ENCODE measurements around the gene RAB5B. TPM values are rescaled to one million over a fixed set of nuclear protein-coding genes. Genes with fewer than 3 reads are reported as not detected.
"Not testable (repeated sequence)": the region's sequence is repeated elsewhere in the genome, so short reads cannot be mapped to it uniquely, and the experiment has no call there.

Gene RAB5B
- total and polyA plus RNA-seq, 2 donors: 39.7 to 63.1 TPM

GRCh38 chr12:55999999-56000540 lies 26.2 kb downstream of the RAB5B start:
- not testable (repeated sequence) for H3K36me3 ChIP-seq (ENCODE audit: control insufficient read depth in 2 of 2, insufficient read depth in 2 of 2, low read length in 1 of 2); H3K27ac ChIP-seq (ENCODE audit: low read depth in 1 of 2, low read length in 1 of 2); DNase-seq (ENCODE audit: low read depth in 6 of 9, low spot score in 9 of 9); H3K4me3 ChIP-seq (ENCODE audit: low read length in 2 of 2); H3K9me3 ChIP-seq (ENCODE audit: control insufficient read depth in 2 of 2, insufficient read depth in 1 of 2, low read length in 1 of 2)
- WGBS: 98% methylated on average over 33 of the region's 33 CpGs
- H3K4me1 ChIP-seq (ENCODE audit: control insufficient read depth in 2 of 2, insufficient read depth in 2 of 2, low read length in 2 of 2): peaks cover 2 to 11% of the 10 kb centered on the region in 2 donors
- H3K27me3 ChIP-seq (ENCODE audit: control insufficient read depth in 2 of 2, insufficient read depth in 1 of 2, low read length in 1 of 2): peaks cover 2 to 14% of the 10 kb centered on the region in 2 donors

- H3K9me3 ChIP-seq (ENCODE audit: control insufficient read depth in 2 of 2, insufficient read depth in 1 of 2, low read length in 1 of 2): no peaks in the 10 kb centered on the region
- DNase-seq (ENCODE audit: low read depth in 6 of 9, low spot score in 9 of 9): no peak
- H3K27me3 ChIP-seq (ENCODE audit: control insufficient read depth in 2 of 2, insufficient read depth in 1 of 2, low read length in 1 of 2): peaks cover 2 to 12% of the 10 kb centered on the region in 2 donors
- H3K4me1 ChIP-seq (ENCODE audit: control insufficient read depth in 2 of 2, insufficient read depth in 2 of 2, low read length in 2 of 2): peaks cover 2 to 9% of the 10 kb centered on the region in 2 donors
- no peak overlapping the region for H3K27ac ChIP-seq (ENCODE audit: low read depth in 1 of 2, low read length in 1 of 2)
- no peak overlapping the region for H3K4me3 ChIP-seq (ENCODE audit: low read length in 2 of 2)
- peaks cover 0 to 4% of the 10 kb centered on the region in 2 donors for H3K36me3 ChIP-seq (ENCODE audit: control insufficient read depth in 2 of 2, insufficient read depth in 2 of 2, low read length in 1 of 2)
- WGBS: 90% methylated on average over 7 of the region's 7 CpGs
Observed at GRCh38 chr12:56001487-56002100, 27.7 kb downstream of the RAB5B start.

GRCh38 chr12:56003376-56003775 lies 29.5 kb downstream of the RAB5B start:
- not testable (repeated sequence) for H3K36me3 ChIP-seq (ENCODE audit: control insufficient read depth in 2 of 2, insufficient read depth in 2 of 2, low read length in 1 of 2); DNase-seq (ENCODE audit: low read depth in 6 of 9, low spot score in 9 of 9); H3K9me3 ChIP-seq (ENCODE audit: control insufficient read depth in 2 of 2, insufficient read depth in 1 of 2, low read length in 1 of 2); H3K4me3 ChIP-seq (ENCODE audit: low read length in 2 of 2); H3K27me3 ChIP-seq (ENCODE audit: control insufficient read depth in 2 of 2, insufficient read depth in 1 of 2, low read length in 1 of 2); H3K27ac ChIP-seq (ENCODE audit: low read depth in 1 of 2, low read length in 1 of 2)
- H3K4me1 ChIP-seq (ENCODE audit: control insufficient read depth in 2 of 2, insufficient read depth in 2 of 2, low read length in 2 of 2): peaks cover 0 to 10% of the 10 kb centered on the region in 2 donors
- 96% methylated on average over 5 of the region's 5 CpGs for WGBS

- Histone ChIP-seq H3K4me3 (ENCODE audit: low read length in 2 of 2) (no peak overlapping the region), H3K27me3 (ENCODE audit: control insufficient read depth in 2 of 2, insufficient read depth in 1 of 2, low read length in 1 of 2) (no peaks in the 10 kb centered on the region), H3K4me1 (ENCODE audit: control insufficient read depth in 2 of 2, insufficient read depth in 2 of 2, low read length in 2 of 2) (peaks cover 0 to 10% of the 10 kb centered on the region in 2 donors), H3K27ac (ENCODE audit: low read depth in 1 of 2, low read length in 1 of 2) (no peak overlapping the region), H3K9me3 (ENCODE audit: control insufficient read depth in 2 of 2, insufficient read depth in 1 of 2, low read length in 1 of 2) (no peaks in the 10 kb centered on the region), H3K36me3 (ENCODE audit: control insufficient read depth in 2 of 2, insufficient read depth in 2 of 2, low read length in 1 of 2) (peaks cover 0 to 4% of the 10 kb centered on the region in 2 donors)
- 96% methylated on average over 10 of the region's 10 CpGs for WGBS
- no peak for DNase-seq (ENCODE audit: low read depth in 6 of 9, low spot score in 9 of 9)
Observed at GRCh38 chr12:56004211-56004610, 30.3 kb downstream of the RAB5B start.

- H3K27ac ChIP-seq (ENCODE audit: low read depth in 1 of 2, low read length in 1 of 2): peak overlapping the region; percentile 40 to 75
- H3K4me3 ChIP-seq (ENCODE audit: low read length in 2 of 2): peak overlapping the region; percentile 44 to 64
- peak in 2 of 9 donors; percentile 43 to 67 for DNase-seq (ENCODE audit: low read depth in 6 of 9, low spot score in 9 of 9)
- 6% methylated on average over 43 of the region's 44 CpGs for WGBS
- H3K36me3 ChIP-seq (ENCODE audit: control insufficient read depth in 2 of 2, insufficient read depth in 2 of 2, low read length in 1 of 2): peaks cover 0 to 4% of the 10 kb centered on the region in 2 donors
- H3K27me3 ChIP-seq (ENCODE audit: control insufficient read depth in 2 of 2, insufficient read depth in 1 of 2, low read length in 1 of 2): no peaks in the 10 kb centered on the region
- H3K9me3 ChIP-seq (ENCODE audit: control insufficient read depth in 2 of 2, insufficient read depth in 1 of 2, low read length in 1 of 2): no peaks in the 10 kb centered on the region
- H3K4me1 ChIP-seq (ENCODE audit: control insufficient read depth in 2 of 2, insufficient read depth in 2 of 2, low read length in 2 of 2): peaks cover 0 to 10% of the 10 kb centered on the region in 2 donors
Observed at GRCh38 chr12:56007564-56008559, 34.0 kb downstream of the RAB5B start.

DNA sequence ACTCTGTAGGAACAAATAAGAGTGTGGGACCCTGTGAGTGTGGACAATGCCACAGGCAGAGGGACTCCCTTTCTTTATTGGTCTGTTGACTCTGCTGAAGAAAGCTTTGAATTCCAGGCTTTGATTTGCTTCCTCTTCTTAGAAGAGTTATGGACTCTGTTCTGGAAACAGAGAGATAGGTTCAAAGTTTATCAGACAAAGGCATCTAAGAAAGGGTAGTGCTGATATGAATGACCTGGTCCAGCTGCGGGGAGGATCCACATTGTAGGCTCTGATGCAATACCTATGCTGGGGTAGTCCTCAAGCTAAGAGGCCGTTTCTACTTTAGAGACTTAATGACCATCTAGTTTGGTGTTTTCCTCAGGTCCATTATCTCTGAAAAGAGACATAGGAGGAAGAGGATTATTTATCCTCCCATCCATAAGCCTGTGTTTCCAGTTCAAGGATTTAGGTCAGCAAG lies 36.3 kb downstream of the RAB5B start:
- Histone ChIP-seq H3K9me3 (ENCODE audit: control insufficient read depth in 2 of 2, insufficient read depth in 1 of 2, low read length in 1 of 2) (no peaks in the 10 kb centered on the region), H3K36me3 (ENCODE audit: control insufficient read depth in 2 of 2, insufficient read depth in 2 of 2, low read length in 1 of 2) (no peaks in the 10 kb centered on the region), H3K27me3 (ENCODE audit: control insufficient read depth in 2 of 2, insufficient read depth in 1 of 2, low read length in 1 of 2) (no peaks in the 10 kb centered on the region), H3K4me1 (ENCODE audit: control insufficient read depth in 2 of 2, insufficient read depth in 2 of 2, low read length in 2 of 2) (peaks cover 0 to 10% of the 10 kb centered on the region in 2 donors), H3K27ac (ENCODE audit: low read depth in 1 of 2, low read length in 1 of 2) (no peak overlapping the region), H3K4me3 (ENCODE audit: low read length in 2 of 2) (no peak overlapping the region)
- DNase-seq (ENCODE audit: low read depth in 6 of 9, low spot score in 9 of 9): no peak
- WGBS: 93% methylated on average over 2 of the region's 2 CpGs

GRCh38 chr12:56011509-56012090 lies 37.7 kb downstream of the RAB5B start:
- H3K27ac ChIP-seq (ENCODE audit: low read depth in 1 of 2, low read length in 1 of 2): peak overlapping the region in 1 of 2 donors; percentile 9
- 98% methylated on average over 2 of the region's 2 CpGs for WGBS
- H3K9me3 ChIP-seq (ENCODE audit: control insufficient read depth in 2 of 2, insufficient read depth in 1 of 2, low read length in 1 of 2): no peaks in the 10 kb centered on the region
- DNase-seq (ENCODE audit: low read depth in 6 of 9, low spot score in 9 of 9): no peak
- H3K4me3 ChIP-seq (ENCODE audit: low read length in 2 of 2): no peak overlapping the region
- H3K36me3 ChIP-seq (ENCODE audit: control insufficient read depth in 2 of 2, insufficient read depth in 2 of 2, low read length in 1 of 2): no peaks in the 10 kb centered on the region
- H3K4me1 ChIP-seq (ENCODE audit: control insufficient read depth in 2 of 2, insufficient read depth in 2 of 2, low read length in 2 of 2): peaks cover 0 to 10% of the 10 kb centered on the region in 2 donors
- no peaks in the 10 kb centered on the region for H3K27me3 ChIP-seq (ENCODE audit: control insufficient read depth in 2 of 2, insufficient read depth in 1 of 2, low read length in 1 of 2)

- no peak for DNase-seq (ENCODE audit: low read depth in 6 of 9, low spot score in 9 of 9)
- peaks cover 0 to 2% of the 10 kb centered on the region in 2 donors for H3K36me3 ChIP-seq (ENCODE audit: control insufficient read depth in 2 of 2, insufficient read depth in 2 of 2, low read length in 1 of 2)
- H3K4me3 ChIP-seq (ENCODE audit: low read length in 2 of 2): no peak overlapping the region
- H3K27ac ChIP-seq (ENCODE audit: low read depth in 1 of 2, low read length in 1 of 2): peak overlapping the region in 1 of 2 donors; percentile 12
- no peaks in the 10 kb centered on the region for H3K9me3 ChIP-seq (ENCODE audit: control insufficient read depth in 2 of 2, insufficient read depth in 1 of 2, low read length in 1 of 2)
- no peaks in the 10 kb centered on the region for H3K4me1 ChIP-seq (ENCODE audit: control insufficient read depth in 2 of 2, insufficient read depth in 2 of 2, low read length in 2 of 2)
- H3K27me3 ChIP-seq (ENCODE audit: control insufficient read depth in 2 of 2, insufficient read depth in 1 of 2, low read length in 1 of 2): no peaks in the 10 kb centered on the region
- 97% methylated on average over 5 of the region's 5 CpGs for WGBS
Observed at GRCh38 chr12:56013482-56013881, 39.6 kb downstream of the RAB5B start.

All from thymus (tissue), 11 donors.